ENCODE results near the gene TAF6. TPM values are rescaled to one million over a fixed set of nuclear protein-coding genes. Genes with fewer than 3 reads are reported as not detected.

TAF6 gene
- total and polyA plus RNA-seq, 7 donors, result 26.8 to 58.4 (median 33.5) TPM

DNA sequence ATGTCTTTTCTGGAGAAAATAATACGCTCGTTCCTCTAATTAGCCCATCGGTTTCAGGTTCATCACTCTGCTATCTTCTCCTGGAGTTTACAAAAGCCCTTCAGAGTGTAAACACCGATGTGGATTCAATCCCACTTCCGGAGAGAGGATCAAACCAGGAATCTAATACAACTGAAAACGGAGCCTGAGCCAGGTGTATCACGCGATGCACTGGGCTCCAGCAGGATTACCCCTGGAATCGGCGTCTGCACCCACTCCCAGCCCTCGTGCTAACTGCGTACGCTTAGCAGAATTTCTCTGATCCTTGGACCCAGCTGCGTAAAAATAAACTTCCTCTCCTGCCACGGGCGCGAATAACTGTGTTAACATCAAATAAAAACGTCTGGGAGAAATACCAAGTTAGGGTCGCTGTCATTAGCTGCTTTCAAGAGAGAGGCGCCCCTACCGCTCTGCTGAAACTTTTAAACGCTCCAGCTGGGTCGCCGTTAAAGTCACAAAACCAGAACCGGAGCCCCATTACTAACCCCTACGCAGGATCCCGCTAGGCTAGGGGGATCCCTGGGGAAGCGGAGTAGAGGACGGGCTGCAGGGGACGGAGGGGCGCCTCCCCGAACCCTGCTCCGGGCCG, 38.1 kb downstream of the TAF6 start:
- Histone ChIP-seq H3K27me3 (ENCODE audit: insufficient read depth in 3 of 3, low read length in 2 of 3) (no peaks in the 10 kb centered on the region), H3K4me3 (peak overlapping the region; percentile 94), H3K4me1 (peaks cover 15% of the 10 kb centered on the region), H3K36me3 (ENCODE audit: insufficient read depth in 1 of 2, low read depth in 1 of 2) (peaks cover 3 to 38% of the 10 kb centered on the region in 2 donors), H3K27ac (peak overlapping the region; percentile 92), H3K9me3 (no peaks in the 10 kb centered on the region)
- TF ChIP-seq, protein P1, sequence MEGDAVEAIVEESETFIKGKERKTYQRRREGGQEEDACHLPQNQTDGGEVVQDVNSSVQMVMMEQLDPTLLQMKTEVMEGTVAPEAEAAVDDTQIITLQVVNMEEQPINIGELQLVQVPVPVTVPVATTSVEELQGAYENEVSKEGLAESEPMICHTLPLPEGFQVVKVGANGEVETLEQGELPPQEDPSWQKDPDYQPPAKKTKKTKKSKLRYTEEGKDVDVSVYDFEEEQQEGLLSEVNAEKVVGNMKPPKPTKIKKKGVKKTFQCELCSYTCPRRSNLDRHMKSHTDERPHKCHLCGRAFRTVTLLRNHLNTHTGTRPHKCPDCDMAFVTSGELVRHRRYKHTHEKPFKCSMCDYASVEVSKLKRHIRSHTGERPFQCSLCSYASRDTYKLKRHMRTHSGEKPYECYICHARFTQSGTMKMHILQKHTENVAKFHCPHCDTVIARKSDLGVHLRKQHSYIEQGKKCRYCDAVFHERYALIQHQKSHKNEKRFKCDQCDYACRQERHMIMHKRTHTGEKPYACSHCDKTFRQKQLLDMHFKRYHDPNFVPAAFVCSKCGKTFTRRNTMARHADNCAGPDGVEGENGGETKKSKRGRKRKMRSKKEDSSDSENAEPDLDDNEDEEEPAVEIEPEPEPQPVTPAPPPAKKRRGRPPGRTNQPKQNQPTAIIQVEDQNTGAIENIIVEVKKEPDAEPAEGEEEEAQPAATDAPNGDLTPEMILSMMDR (IDR thresholded peaks at IDR 0.05), result no peak
- intact Hi-C loops (cut with DNase I), result loop anchor here in 1 of 2 donors (2.0 kb wide), 1 partner anchor 62 kb away; no protein-coding TSS in a partner anchor
- 0 to 1% (median 0%) methylated on average over 34 of the region's 34 CpGs for WGBS, 3 donors
- DNase-seq (no peak), ATAC-seq (peak in 1 of 4 donors; percentile 46)

DNA sequence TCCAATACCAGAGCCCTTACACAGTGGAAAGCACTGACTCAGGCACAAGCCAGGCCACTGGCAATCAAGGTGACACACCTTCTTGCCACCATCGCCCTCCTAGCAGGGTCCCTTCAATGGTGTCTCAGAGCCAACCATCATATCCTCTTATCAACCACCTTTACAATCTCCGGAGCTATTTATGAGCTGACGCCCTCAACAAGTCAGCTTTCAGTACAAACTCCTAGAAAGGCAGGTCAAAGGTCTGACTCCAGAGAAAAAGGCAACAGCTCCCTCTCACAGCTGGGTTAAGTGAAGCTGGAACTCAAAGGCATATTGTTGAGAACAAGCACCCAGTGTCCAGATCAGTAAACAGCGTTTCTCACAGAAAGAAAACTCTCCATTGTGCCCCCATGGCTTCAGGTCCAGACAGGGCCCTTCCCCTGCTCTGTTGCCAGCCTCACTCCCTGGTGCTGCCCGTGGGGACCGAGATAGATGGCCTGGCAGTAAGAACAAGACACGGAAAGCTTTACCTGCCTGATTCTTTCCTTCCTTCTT, 40.1 kb downstream of the TAF6 start:
- ATAC-seq, result no peak
- DNase-seq, result no peak
- Histone ChIP-seq H3K36me3 (ENCODE audit: insufficient read depth in 1 of 2, low read depth in 1 of 2) (peaks cover 3 to 57% of the 10 kb centered on the region in 2 donors), H3K27ac (no peak overlapping the region), H3K9me3 (no peaks in the 10 kb centered on the region), H3K4me1 (peaks cover 15% of the 10 kb centered on the region), H3K27me3 (ENCODE audit: insufficient read depth in 3 of 3, low read length in 2 of 3) (no peaks in the 10 kb centered on the region), H3K4me3 (peak overlapping the region; percentile 0)
- TF ChIP-seq, protein P1 (IDR thresholded peaks at IDR 0.05), result no peak
- whole genome bisulfite sequencing, 3 donors, result 74 to 85% (median 75%) methylated on average over 7 of the region's 7 CpGs
- intact Hi-C loops (cut with DNase I), result no loop called here

DNA sequence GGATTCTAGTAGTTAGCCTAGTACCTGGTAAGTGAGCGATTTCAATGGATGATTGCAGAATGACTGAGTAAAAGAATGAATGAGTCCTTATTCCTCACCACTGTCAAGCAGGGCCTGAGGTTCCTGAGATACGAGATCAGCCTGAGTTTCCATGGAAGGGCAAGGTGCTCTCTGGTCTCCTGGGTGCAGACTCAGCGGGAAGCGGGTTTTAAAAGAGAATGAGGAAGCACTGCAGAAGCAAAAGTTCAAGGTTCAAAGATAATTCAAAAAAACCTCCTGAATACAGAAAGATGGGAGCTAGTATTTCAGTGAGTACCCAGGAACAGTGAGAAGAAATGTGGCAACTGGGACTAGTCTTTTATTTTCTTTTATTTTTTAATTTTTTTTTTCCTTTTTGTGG, 42.0 kb downstream of the TAF6 start:
- ATAC-seq (no peak), DNase-seq (no peak)
- H3K27ac ChIP-seq, result no peak overlapping the region
- intact Hi-C loops (cut with DNase I), result no loop called here
- H3K36me3 ChIP-seq (ENCODE audit: insufficient read depth in 1 of 2, low read depth in 1 of 2), result peaks cover 12 to 76% of the 10 kb centered on the region in 2 donors
- H3K4me3 ChIP-seq, result no peak overlapping the region
- 92 to 95% (median 92%) methylated on average over 4 of the region's 4 CpGs for WGBS, 3 donors
- H3K9me3 ChIP-seq, result peaks cover 5% of the 10 kb centered on the region
- peaks cover 15% of the 10 kb centered on the region for H3K4me1 ChIP-seq
- TF ChIP-seq, protein P1 (IDR thresholded peaks at IDR 0.05), result no peak
- H3K27me3 ChIP-seq (ENCODE audit: insufficient read depth in 3 of 3, low read length in 2 of 3), result no peaks in the 10 kb centered on the region

DNA sequence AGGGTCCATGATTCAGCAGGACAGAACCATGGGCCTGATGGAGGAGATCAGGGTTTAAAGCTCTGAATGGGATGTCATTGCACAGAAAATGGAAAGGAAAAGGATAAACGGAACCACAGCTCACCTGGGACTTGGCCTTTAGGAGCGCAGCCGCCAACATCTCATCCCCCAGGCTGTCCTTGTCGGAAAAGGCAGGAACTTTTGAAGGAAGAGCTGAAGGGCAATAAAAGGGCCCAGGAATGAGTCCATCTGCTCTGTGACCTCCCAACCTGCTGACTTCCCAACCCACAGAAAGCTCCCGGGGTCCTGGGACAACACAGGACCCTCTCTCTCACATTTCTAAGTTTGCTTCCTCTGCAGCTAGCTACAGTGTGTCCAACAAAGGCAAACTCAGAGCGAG, 43.7 kb downstream of the TAF6 start:
- H3K4me3 ChIP-seq, result no peak overlapping the region
- intact Hi-C loops (cut with DNase I), result no loop called here
- WGBS, 3 donors, result 92 to 94% (median 93%) methylated on average over 6 of the region's 6 CpGs
- no peak for ATAC-seq
- peaks cover 29 to 94% of the 10 kb centered on the region in 2 donors for H3K36me3 ChIP-seq (ENCODE audit: insufficient read depth in 1 of 2, low read depth in 1 of 2)
- no peaks in the 10 kb centered on the region for H3K27me3 ChIP-seq (ENCODE audit: insufficient read depth in 3 of 3, low read length in 2 of 3)
- DNase-seq, result no peak
- TF ChIP-seq, protein P1 (IDR thresholded peaks at IDR 0.05), result no peak
- peaks cover 23% of the 10 kb centered on the region for H3K9me3 ChIP-seq
- peaks cover 13% of the 10 kb centered on the region for H3K4me1 ChIP-seq
- no peak overlapping the region for H3K27ac ChIP-seq
